HG03103 (cell line): ENCODE data around the gene MALSU1.

Experiments
- ATAC-seq: cut with Tn5 transposase; IDR thresholded peaks from one replicate; pipeline ENCODE4 v1.9.1; 2021; ENCODE audit warnings: low read depth; ENCODE audit not compliant: unreplicated experiment

Gene MALSU1

DNA sequence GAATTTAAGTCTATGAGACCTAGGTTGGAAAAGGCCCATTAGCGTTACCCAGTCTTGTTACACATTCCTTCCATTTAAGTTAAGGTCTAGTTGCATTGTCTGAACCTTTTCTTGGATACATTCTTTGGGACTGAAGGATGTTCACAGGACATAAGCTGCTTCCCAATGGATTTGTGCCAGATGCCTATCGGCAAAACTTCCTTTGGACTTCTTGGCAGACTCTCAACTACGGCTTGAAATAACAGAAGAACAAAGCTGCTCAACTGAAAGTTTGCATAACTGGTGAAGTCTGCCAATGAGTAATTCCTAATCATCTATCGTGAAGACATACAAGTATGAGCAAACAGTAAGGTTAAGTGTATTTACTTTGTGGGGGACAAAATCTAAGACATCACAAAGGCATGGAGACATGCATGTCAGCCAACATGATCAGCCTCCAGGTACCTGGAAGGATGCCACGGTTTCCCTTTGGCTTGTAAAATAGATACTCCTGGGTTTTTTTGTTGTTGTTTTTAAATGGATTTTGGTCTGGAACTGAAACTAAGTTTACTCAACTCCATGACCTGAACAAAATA lies 35.4 kb downstream of the MALSU1 start:
- ATAC-seq, result no peak

- no peak for ATAC-seq
Measured at GRCh38 chr7:23335136-23335535, 36.0 kb downstream of the MALSU1 start.

DNA sequence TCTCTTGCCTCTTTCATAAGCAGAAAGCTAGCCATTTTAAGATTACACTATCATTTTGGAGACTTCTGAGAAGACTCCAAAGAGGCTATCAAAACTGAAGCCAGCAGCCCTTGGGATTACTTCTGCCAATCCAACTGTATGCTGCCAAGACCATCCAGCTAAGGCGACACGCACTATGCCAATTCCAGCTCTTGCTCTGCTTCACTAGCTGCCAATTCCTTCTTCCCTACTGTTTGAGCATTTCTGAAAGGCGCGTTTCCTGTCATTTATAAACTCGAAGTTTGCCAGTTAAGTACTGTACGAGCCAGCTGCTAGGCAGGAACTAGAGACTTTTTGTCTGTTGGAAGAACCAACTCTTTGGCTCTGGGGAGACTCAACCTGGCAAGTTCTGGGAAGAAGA lies 36.5 kb downstream of the MALSU1 start:
- no peak for ATAC-seq

DNA sequence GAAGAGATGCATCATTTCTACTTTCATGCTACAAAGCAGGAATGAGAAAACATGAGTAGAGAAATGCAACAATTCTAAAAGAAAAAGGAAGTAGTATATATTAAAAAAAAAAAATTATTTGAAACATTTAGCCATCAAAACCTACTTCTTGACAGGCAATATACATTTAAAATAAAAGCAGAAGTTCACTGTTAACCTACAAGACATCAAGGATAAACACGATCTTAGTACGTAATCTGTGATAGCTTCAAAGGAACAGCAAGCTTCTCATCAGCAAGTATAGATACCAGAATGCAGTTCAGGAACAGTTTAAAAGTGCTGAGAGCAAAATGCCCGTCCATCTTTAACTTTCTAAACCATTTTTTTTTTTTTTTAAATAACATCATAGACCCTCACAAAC lies 36.9 kb downstream of the MALSU1 start:
- ATAC-seq, result no peak

- ATAC-seq, result no peak
Measured at GRCh38 chr7:23336799-23337283, 37.7 kb downstream of the MALSU1 start.

GRCh38 chr7:23337374-23337773 lies 38.2 kb downstream of the MALSU1 start:
- no peak for ATAC-seq

- no peak for ATAC-seq
Measured at GRCh38 chr7:23338439-23338838, 39.3 kb downstream of the MALSU1 start.

- no peak for ATAC-seq
Measured at GRCh38 chr7:23338863-23339262, 39.7 kb downstream of the MALSU1 start.

GRCh38 chr7:23341846-23342598 lies 42.9 kb downstream of the MALSU1 start:
- no peak for ATAC-seq

- ATAC-seq, result no peak
Measured at GRCh38 chr7:23343102-23343501, 44.0 kb downstream of the MALSU1 start.

DNA sequence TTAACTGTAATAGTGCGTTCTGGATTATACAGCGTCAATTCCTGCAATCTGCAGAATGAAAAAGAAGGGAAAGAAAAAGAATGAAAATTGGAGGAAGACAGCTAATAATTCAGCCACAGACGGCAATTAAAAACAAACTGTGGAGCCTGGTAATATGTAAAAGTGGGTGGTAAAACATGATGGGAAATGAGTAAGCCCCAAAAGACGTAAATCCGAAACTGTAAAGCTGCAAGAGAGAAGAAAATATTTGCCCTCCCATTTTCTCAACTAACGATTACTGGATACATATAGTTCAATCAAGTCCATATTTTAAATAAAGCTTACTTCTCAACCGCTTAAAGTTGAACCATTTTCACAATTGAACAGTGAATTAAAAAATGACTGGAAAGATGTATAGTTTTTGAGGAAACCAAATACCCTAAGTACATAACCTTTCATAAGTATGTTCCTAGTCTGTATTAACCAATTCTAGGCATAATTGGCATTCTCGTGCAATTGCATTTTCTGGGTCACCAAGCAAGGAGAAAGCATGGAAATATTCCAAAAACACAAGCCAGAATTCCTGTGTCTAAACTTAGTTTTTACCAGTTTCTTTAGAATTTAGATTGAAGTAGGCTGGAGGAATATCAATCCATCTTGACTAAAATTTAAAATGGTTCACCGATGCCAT lies 44.8 kb downstream of the MALSU1 start:
- ATAC-seq, result no peak

DNA sequence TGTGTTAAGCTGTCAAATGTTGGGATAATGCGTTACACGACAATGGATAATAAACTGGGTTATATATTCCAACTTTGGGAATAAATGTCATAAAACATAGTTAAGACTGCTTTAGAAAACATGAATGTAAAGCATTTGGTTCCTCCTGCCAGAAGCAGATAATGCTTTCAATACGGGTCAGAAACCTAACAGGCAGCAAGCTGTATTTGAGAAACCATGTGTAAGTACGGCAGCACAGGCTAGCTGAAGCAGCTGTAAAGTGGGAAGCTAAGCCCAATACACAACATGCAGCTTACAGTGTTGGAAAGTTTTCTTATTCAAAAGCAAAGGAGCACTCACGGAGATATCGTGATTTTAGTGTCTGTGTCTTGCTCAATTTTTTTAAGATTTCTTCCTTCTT lies 46.5 kb downstream of the MALSU1 start:
- no peak for ATAC-seq

DNA sequence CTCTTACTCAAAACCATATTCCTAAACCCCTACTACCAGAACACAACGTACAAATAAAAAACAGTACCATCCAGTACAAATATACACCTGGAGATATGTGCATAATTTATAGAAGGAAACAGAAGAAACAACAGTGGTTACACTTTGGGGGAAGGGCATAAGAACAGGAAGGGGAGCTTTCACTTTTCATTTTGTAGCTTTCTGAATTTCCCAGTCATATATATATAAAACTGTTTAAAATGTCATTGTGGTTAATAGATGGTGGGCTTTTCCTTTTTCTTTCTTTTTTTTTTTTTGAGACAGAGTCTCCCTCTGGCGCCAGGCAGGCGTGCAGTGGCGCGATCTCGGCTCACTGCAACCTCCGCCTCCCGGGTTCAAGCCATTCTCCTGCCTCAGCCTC lies 47.2 kb downstream of the MALSU1 start:
- no peak for ATAC-seq

DNA sequence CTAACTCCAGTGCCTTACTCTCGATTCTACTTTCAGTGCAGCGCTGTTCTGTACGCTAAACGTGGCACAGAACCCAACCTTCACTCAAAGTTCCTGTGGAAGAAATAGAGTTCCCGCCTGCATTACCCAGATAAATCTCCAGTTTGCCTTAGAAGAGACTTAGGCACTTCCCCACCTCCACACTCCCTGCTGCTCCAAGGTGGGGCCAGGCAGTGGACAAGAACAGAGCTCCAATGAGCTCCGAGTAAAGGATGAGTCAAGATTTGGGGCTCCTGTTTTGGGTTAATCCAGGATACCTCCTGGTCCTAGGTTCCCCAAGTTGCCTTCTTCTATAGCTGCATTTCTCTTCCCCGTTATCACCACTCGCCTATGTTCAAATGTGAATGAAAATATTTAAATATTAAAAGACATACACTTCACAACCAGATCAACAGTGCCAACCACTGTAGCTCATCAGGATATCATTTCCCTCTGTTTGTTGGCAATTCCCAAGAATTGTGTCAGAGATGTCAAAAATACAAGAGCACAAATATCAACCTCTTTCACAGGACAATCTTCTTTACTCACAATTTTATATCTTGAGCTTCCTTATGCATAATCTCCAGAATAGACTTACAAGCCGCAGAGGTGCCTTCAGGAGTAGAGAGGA lies 48.0 kb downstream of the MALSU1 start:
- ATAC-seq, result no peak

DNA sequence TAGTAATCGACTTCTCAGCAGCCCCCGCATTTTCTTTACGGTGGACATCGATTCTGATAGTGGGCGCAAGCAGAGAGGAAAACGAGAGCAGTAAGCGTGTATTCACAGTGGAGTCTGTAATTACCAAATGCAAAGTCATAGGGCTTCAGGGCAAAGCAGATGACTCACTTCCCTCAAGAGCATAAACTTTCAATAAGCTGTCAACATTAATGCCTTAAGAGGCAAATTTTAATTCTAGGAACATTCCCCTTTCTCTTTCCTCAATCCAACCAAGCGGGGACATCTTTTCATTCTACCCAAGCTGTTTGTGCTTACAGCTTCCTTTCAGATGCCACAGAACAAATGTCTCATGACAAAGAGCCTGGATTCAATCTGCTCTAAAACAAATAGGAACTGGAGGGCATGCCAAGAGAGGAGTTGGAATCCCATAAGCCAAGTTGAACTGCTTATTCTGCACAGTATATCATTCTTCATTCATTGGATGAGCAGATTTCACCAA lies 48.6 kb downstream of the MALSU1 start:
- ATAC-seq, result no peak

- no peak for ATAC-seq
Measured at GRCh38 chr7:23349484-23350157, 50.5 kb downstream of the MALSU1 start.

DNA sequence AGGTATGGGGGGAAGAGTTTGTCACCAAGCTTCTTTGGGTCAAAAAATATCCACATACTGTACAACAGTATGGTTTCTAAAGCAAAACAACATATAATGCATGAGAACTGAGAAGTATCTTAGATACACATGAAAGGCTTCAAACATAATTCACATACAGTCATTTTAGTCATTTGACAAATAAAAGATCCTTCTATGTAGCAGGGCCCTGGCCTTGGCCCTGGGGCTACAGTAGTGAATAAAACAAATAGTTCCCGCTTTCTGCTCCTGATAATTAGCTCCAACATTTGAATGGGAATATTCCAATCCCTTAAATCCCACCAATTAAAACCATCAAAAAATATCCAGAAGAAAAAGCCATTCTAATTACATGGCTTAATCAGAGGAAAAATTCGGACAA lies 51.3 kb downstream of the MALSU1 start:
- ATAC-seq, result no peak

- ATAC-seq, result no peak
Measured at GRCh38 chr7:23353172-23353571, 54.0 kb downstream of the MALSU1 start.

- no peak for ATAC-seq
Measured at GRCh38 chr7:23356168-23356567, 57.0 kb downstream of the MALSU1 start.

DNA sequence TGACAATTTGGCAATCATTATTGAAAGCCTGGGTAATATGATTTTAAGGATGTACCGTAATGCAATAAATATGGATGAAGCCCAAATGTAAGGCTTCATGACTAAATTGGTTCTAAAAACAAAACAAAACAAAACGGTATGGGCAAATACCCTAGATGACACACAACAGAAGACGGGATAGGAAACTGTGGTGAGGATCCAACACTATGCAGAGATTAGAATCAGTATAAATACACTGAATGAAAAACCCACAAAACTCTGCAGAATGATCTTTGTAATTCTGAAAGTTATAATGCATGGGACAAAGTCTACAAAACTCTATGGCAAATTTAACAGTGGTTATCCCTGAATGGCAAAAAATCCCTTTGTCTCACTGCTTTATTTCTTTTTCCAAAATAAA lies 57.6 kb downstream of the MALSU1 start:
- no peak for ATAC-seq
